Astrocyte (in vitro differentiated cells and primary cell): Measurements from ENCODE around the gene ZDHHC8.

ENCODE experiments used
- EZH2 ChIP-seq: IDR thresholded peaks from 2 replicates; pipeline ENCODE4 v1.6.1; 2012; ENCODE audit warnings: mild to moderate bottlenecking, low read length, inconsistent platforms; ENCODE audit not compliant: insufficient read depth
- TF ChIP-seq, protein P1 (sequence below): IDR thresholded peaks from 2 replicates; pipeline ENCODE4 v1.5.1; 2011; ENCODE audit warnings: low read depth, mild to moderate bottlenecking, inconsistent platforms, low read length, moderate library complexity; ENCODE audit not compliant: insufficient read depth

DNA sequence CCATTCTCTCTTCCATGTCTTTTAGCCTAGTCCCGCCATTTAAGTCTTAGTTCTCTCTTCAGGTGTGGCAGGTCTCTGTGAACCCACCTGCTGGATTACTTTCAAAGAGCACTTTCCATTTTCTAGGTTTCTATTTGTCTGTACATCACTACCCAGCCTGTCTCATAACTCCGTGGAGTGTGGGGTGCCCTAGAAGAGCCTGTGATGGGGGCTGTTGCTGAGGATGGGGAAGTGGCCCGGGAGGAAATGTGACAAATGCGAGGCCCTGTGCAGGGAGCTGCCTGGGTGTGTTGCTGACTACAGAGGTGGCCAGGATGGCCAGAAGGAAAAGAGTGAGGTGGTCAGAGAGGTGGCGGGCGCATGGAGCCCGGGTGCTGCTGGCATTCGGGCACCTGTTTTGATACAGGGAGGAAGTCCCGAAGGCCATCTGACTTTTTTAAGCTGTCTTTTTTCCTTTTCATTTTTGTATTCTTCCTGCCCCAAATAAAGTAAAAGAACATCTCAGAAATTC is 40.8 kb upstream of the ZDHHC8 start:
- TF ChIP-seq, protein P1, sequence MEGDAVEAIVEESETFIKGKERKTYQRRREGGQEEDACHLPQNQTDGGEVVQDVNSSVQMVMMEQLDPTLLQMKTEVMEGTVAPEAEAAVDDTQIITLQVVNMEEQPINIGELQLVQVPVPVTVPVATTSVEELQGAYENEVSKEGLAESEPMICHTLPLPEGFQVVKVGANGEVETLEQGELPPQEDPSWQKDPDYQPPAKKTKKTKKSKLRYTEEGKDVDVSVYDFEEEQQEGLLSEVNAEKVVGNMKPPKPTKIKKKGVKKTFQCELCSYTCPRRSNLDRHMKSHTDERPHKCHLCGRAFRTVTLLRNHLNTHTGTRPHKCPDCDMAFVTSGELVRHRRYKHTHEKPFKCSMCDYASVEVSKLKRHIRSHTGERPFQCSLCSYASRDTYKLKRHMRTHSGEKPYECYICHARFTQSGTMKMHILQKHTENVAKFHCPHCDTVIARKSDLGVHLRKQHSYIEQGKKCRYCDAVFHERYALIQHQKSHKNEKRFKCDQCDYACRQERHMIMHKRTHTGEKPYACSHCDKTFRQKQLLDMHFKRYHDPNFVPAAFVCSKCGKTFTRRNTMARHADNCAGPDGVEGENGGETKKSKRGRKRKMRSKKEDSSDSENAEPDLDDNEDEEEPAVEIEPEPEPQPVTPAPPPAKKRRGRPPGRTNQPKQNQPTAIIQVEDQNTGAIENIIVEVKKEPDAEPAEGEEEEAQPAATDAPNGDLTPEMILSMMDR: no peak
- no peak for TF ChIP-seq EZH2
